Keratinocyte (primary cell): ENCODE data around the gene ZNF568. TPM values are rescaled to one million over a fixed set of nuclear protein-coding genes. Genes with fewer than 3 reads are reported as not detected.

Experiments
- DNase-seq: peaks from one replicate; pipeline ENCODE4 v3.0.0-alpha.2; 2011; ENCODE audit warnings: low read depth, missing footprints, low spot score
- FAIRE-seq: peaks from 2 replicates; lab custom pipeline; 2011; peaks lifted over from hg19 to GRCh38; lab: Jason Lieb, UNC
- H2AFZ ChIP-seq: 2 replicates; pipeline ENCODE4 v1.6.0; 2012; ENCODE audit warnings: low read length, control low read depth, inconsistent platforms; ENCODE audit not compliant: control insufficient read depth
- H3K27ac ChIP-seq: 2 replicates; pipeline ENCODE4 v1.5.1; 2011; ENCODE audit warnings: low read length; ENCODE audit not compliant: control insufficient read depth, insufficient read depth
- H3K27me3 ChIP-seq: 3 replicates; pipeline ENCODE4 v1.6.0; 2011; ENCODE audit warnings: low read length; ENCODE audit not compliant: control insufficient read depth, insufficient read depth; ENCODE audit errors: extremely low read depth
- H3K36me3 ChIP-seq, 2 experiments: 2 replicates in 1 of 2; 3 replicates in 1 of 2; pipeline ENCODE4 v1.5.1; 2011; ENCODE audit warnings: low read length in 2 of 2, mild to moderate bottlenecking in 1 of 2; ENCODE audit not compliant: control insufficient read depth in 2 of 2, insufficient read depth in 2 of 2; ENCODE audit errors: extremely low read depth in 1 of 2
- H3K4me1 ChIP-seq: 3 replicates; pipeline ENCODE4 v1.5.1; 2011; ENCODE audit warnings: low read length; ENCODE audit not compliant: control insufficient read depth, insufficient read depth; ENCODE audit errors: extremely low read depth
- H3K4me2 ChIP-seq: 3 replicates; pipeline ENCODE4 v1.6.0; 2011; ENCODE audit warnings: low read depth, low read length; ENCODE audit not compliant: control insufficient read depth, insufficient read depth; ENCODE audit errors: extremely low read depth
- H3K4me3 ChIP-seq, 3 experiments: fragments of 200-600 bp in 1 of 3; sonication (generic) in 1 of 3; 2 replicates in 2 of 3; 3 replicates in 1 of 3; pipeline ENCODE4 v1.5.1; 2011 to 2016; ENCODE audit warnings: low read length in 3 of 3, mild to moderate bottlenecking in 3 of 3, control low read depth in 2 of 3, inconsistent platforms in 1 of 3, low read depth in 1 of 3, mixed read lengths in 1 of 3, mixed run types in 1 of 3, moderate library complexity in 1 of 3; ENCODE audit not compliant: control insufficient read depth in 2 of 3, insufficient read depth in 2 of 3; ENCODE audit errors: extremely low read depth in 1 of 3
- H3K79me2 ChIP-seq: 2 replicates; pipeline ENCODE4 v1.6.0; 2012; ENCODE audit warnings: low read length; ENCODE audit not compliant: control insufficient read depth, insufficient read depth
- H3K9ac ChIP-seq: 3 replicates; pipeline ENCODE4 v1.6.0; 2011; ENCODE audit warnings: low read length; ENCODE audit not compliant: control insufficient read depth, insufficient read depth; ENCODE audit errors: extremely low read depth
- H3K9me1 ChIP-seq: 3 replicates; pipeline ENCODE4 v1.6.0; 2011; ENCODE audit warnings: low read length; ENCODE audit not compliant: control insufficient read depth, insufficient read depth; ENCODE audit errors: extremely low read depth
- H3K9me3 ChIP-seq: 2 replicates; pipeline ENCODE4 v1.5.1; 2012; ENCODE audit warnings: low read depth, low read length; ENCODE audit not compliant: control insufficient read depth
- H4K20me1 ChIP-seq: 3 replicates; pipeline ENCODE4 v1.6.0; 2011; ENCODE audit warnings: low read length; ENCODE audit not compliant: control insufficient read depth, insufficient read depth; ENCODE audit errors: extremely low read depth
- CTCF ChIP-seq, 3 experiments: IDR thresholded peaks in 1 of 3; conservative IDR thresholded peaks in 1 of 3; optimal IDR thresholded peaks in 1 of 3; 2 replicates in 2 of 3; 3 replicates in 1 of 3; pipeline versions ENCODE3 to v1.5.1; 2011; ENCODE audit warnings: low read length in 3 of 3, mild to moderate bottlenecking in 3 of 3, moderate library complexity in 2 of 3, control low read depth in 1 of 3, inconsistent platforms in 1 of 3; ENCODE audit not compliant: insufficient read depth in 2 of 3; ENCODE audit errors: extremely low read depth in 1 of 3
- EZH2 ChIP-seq: IDR thresholded peaks from one replicate; pipeline ENCODE4 v1.6.1; 2012; ENCODE audit warnings: inconsistent platforms, mild to moderate bottlenecking, low read length, moderate library complexity
- dilution Hi-C: fragments of 300-500 bp; cut with MboI; formaldehyde crosslinking; loops from one replicate; pipeline ENCODE4 v1.7.0; 2020; ENCODE audit warnings: low sequenced_read_pairs; ENCODE audit not compliant: extremely low pct_ligation_motif_present
- polyA plus RNA-seq, 5 experiments: library from polyadenylated mRNA; depleted of rRNA in 3 of 5; stranded (reverse) in 3 of 5; stranded (forward) in 1 of 5; unstranded in 1 of 5; fragments of >200 nt; gene quantifications; 1 replicate in 1 of 5; 2 replicates in 3 of 5; 3 replicates in 1 of 5; pipeline versions ENCODE4 v1.2.1 to v1.2.3, GENCODE V29; 2011 to 2012; ENCODE audit warnings: missing spikeins in 2 of 5, low read depth in 1 of 5, low replicate concordance in 1 of 5

The ZNF568 gene
- polyA plus RNA-seq, 1 donor (not counting 4 experiments of a cell fraction or from before 2014, with no cell fraction given): 4.1 TPM

DNA sequence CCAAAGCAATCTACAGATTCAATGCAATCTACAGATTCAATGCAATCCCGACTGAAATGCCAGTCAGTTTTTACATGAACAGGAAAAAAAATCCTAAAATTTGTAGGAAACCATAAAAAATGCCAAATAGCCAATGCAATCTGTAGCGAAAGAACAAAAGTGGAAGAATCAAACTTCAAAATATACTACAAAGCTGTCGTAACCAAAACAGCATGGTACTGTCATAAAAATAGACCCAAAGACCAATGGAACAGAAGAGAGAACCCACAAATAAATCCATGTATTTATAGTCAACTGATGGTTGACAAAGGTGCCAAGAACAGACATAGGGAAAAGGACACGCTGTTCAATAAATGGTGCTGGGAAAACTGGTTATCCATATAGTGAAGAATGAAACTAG lies 17.7 kb upstream of the ZNF568 start:
- dilution Hi-C loops: no loop called here
- no peak overlapping the region for H3K9ac ChIP-seq
- TF ChIP-seq EZH2 (no peak), CTCF (optimal IDR thresholded peaks at IDR 0.05 in 1 of 3, IDR thresholded peaks at IDR 0.05 in 1 of 3, conservative IDR thresholded peaks at IDR 0.05 in 1 of 3; ENCODE audit: extremely low read depth in 1 of 3, insufficient read depth in 2 of 3, low read length in 3 of 3) (no peak)
- no peak overlapping the region for H3K27ac ChIP-seq
- no peaks in the 10 kb centered on the region for H3K27me3 ChIP-seq
- peaks cover 16% of the 10 kb centered on the region for H3K9me3 ChIP-seq
- no peaks in the 10 kb centered on the region for H3K79me2 ChIP-seq
- peaks cover 0 to 2% of the 10 kb centered on the region in 2 experiments for H3K36me3 ChIP-seq
- FAIRE-seq (no peak), DNase-seq (no peak)
- no peaks in the 10 kb centered on the region for H4K20me1 ChIP-seq
- H3K9me1 ChIP-seq: no peaks in the 10 kb centered on the region
- no peak overlapping the region for H3K4me2 ChIP-seq
- no peak overlapping the region for H3K4me3 ChIP-seq
- no peak overlapping the region for H2AFZ ChIP-seq
- H3K4me1 ChIP-seq: no peaks in the 10 kb centered on the region

GRCh38 chr19:36916991-36917390 lies 859 bp downstream of the ZNF568 start:
- H3K9ac ChIP-seq: peak overlapping the region; percentile 84
- H2AFZ ChIP-seq: peak overlapping the region; percentile 90
- DNase-seq (no peak), FAIRE-seq (no peak)
- H3K4me2 ChIP-seq: peak overlapping the region; percentile 91
- no peaks in the 10 kb centered on the region for H3K27me3 ChIP-seq
- peak overlapping the region; percentile 90 for H3K27ac ChIP-seq
- H3K36me3 ChIP-seq: peaks cover 1 to 5% of the 10 kb centered on the region in 2 experiments
- peak overlapping the region; percentile 63 to 92 (median 81) for H3K4me3 ChIP-seq
- no peaks in the 10 kb centered on the region for H3K9me1 ChIP-seq
- no peaks in the 10 kb centered on the region for H3K9me3 ChIP-seq
- dilution Hi-C loops: no loop called here
- no peak for TF ChIP-seq CTCF (optimal IDR thresholded peaks at IDR 0.05 in 1 of 3, IDR thresholded peaks at IDR 0.05 in 1 of 3, conservative IDR thresholded peaks at IDR 0.05 in 1 of 3; ENCODE audit: extremely low read depth in 1 of 3, insufficient read depth in 2 of 3, low read length in 3 of 3)
- no peak for TF ChIP-seq EZH2
- H3K4me1 ChIP-seq: peaks cover 11% of the 10 kb centered on the region
- H3K79me2 ChIP-seq: peaks cover 9% of the 10 kb centered on the region
- H4K20me1 ChIP-seq: no peaks in the 10 kb centered on the region
